PFSK-1 (cell line): Measurements from ENCODE around the gene RBM20.

Source experiments
- FOXP2 ChIP-seq: optimal IDR thresholded peaks from 2 replicates; pipeline ENCODE3; 2011; ENCODE audit warnings: borderline replicate concordance, control low read depth, inconsistent platforms; ENCODE audit not compliant: insufficient read depth; ENCODE audit errors: extremely low read length, extremely low read depth
- POLR2AphosphoS5 ChIP-seq: IDR thresholded peaks from 2 replicates; pipeline ENCODE4 v1.6.1; 2012; ENCODE audit warnings: low read depth, mild to moderate bottlenecking, control low read depth, low read length, moderate library complexity
- REST ChIP-seq, 2 experiments: IDR thresholded peaks; 2 replicates each; pipeline versions ENCODE4 v1.6.1 to v1.8.0; 2011 to 2012; ENCODE audit warnings: low read depth in 2 of 2, low read length in 2 of 2, control low read depth in 1 of 2, inconsistent platforms in 1 of 2, mild to moderate bottlenecking in 1 of 2, moderate library complexity in 1 of 2; ENCODE audit not compliant: insufficient read depth in 1 of 2
- SIN3A ChIP-seq: IDR thresholded peaks from 2 replicates; pipeline ENCODE4 v1.6.1; 2012; ENCODE audit warnings: mild to moderate bottlenecking, low read length, moderate library complexity, borderline replicate concordance; ENCODE audit not compliant: insufficient read depth
- TAF1 ChIP-seq: IDR thresholded peaks from 2 replicates; pipeline ENCODE4 v1.6.1; 2012; ENCODE audit warnings: low read length, control low read depth, borderline replicate concordance; ENCODE audit not compliant: insufficient read depth

- no peak for TF ChIP-seq POLR2AphosphoS5
- no peak for TF ChIP-seq REST (IDR thresholded peaks at IDR 0.05; ENCODE audit: insufficient read depth in 1 of 2, low read depth in 2 of 2, low read length in 2 of 2)
- TF ChIP-seq SIN3A = no peak
- TF ChIP-seq TAF1 = no peak
- no peak for TF ChIP-seq FOXP2
These were observed 140.1 kb downstream of the RBM20 start for GRCh38 chr10:110784198-110784597.
